Measurements from ENCODE around the gene CTPS1.

CTPS1 gene

DNA sequence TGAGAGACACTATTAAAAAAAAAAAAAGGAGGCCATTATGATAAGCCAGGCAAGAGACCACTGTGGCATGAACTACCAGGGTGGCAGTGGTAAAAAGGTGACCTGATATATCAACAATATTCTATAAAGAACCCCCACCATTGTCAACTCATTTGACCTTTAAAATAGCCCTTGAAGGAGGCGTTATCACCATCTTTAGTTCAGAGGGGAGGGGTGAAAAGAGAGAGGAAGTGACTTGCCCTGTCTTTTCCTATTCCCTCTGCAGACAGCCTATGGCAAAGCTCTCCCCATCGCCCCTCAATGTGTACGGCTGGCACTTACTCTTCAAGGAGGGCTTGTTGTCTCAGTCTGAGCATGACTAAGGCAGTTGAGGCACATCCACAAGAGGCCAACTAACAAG, 53.8 kb downstream of the CTPS1 start:
- no peak overlapping the region for H3K27ac ChIP-seq
- TF ChIP-seq, protein P1, sequence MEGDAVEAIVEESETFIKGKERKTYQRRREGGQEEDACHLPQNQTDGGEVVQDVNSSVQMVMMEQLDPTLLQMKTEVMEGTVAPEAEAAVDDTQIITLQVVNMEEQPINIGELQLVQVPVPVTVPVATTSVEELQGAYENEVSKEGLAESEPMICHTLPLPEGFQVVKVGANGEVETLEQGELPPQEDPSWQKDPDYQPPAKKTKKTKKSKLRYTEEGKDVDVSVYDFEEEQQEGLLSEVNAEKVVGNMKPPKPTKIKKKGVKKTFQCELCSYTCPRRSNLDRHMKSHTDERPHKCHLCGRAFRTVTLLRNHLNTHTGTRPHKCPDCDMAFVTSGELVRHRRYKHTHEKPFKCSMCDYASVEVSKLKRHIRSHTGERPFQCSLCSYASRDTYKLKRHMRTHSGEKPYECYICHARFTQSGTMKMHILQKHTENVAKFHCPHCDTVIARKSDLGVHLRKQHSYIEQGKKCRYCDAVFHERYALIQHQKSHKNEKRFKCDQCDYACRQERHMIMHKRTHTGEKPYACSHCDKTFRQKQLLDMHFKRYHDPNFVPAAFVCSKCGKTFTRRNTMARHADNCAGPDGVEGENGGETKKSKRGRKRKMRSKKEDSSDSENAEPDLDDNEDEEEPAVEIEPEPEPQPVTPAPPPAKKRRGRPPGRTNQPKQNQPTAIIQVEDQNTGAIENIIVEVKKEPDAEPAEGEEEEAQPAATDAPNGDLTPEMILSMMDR (conservative IDR thresholded peaks at IDR 0.05): no peak

GRCh38 chr1:41037116-41037903, 57.8 kb downstream of the CTPS1 start:
- TF ChIP-seq, protein P1 (conservative IDR thresholded peaks at IDR 0.05): no peak
- H3K27ac ChIP-seq: no peak overlapping the region; the same call in 1 of the 2 replicates

DNA sequence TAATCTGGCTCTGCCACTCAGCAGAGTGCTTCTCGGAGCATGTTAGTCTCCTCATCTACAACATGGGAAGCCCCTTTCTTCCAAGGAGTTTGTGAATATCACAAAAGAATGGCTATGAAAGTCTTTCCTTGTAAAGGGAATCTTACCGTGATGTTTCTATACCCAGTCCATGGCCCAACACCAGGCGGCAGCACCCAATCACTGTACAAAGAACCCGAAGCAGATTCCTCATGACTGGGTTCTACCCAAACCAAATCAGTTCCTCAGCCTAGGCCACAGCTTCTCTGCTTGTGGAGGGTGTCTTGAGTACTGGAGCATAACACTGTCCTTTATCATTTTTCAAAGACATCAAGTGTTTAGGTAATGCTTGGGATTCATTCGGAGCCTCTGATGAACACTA, 58.6 kb downstream of the CTPS1 start:
- TF ChIP-seq, protein P1 (conservative IDR thresholded peaks at IDR 0.05): 0 out of 2 replicates have a peak, but pooled peaks have one; percentile 22
- no peak overlapping the region; the same call in 1 of the 2 replicates for H3K27ac ChIP-seq

DNA sequence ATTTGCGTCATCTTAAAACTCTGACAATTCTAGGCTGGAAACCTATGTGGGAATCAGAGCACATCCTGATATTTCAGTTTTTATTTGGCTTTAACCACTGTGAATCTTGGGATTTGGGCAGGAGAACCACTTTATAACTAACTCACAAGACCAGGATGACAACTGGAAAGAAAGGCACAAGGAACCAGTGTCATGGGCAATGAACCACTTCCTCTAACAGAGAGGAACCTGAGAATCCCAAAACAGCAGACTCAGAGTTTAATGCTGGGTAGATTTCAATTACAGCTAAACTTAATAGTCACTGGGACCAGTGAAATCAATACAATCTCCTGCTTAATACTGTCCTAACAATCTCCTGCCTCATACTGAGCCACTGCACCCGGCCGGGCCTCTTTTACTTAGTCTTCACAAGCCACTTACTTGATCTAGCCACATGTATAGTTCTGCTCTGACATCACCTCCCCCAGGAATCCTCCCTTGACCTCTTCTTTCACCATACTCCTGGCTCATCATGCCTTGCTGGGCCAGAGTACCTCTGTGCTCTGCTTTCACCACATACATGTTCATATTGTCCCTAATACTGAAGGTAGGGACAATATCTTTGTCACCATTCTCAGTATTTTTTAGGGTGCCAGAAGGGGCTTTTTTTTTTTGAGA, 62.2 kb downstream of the CTPS1 start:
- peak overlapping the region; percentile 97 for H3K27ac ChIP-seq
- TF ChIP-seq, protein P1 (conservative IDR thresholded peaks at IDR 0.05): no peak

GRCh38 chr1:41044187-41044586, 64.7 kb downstream of the CTPS1 start:
- TF ChIP-seq, protein P1 (conservative IDR thresholded peaks at IDR 0.05): no peak
- peak overlapping the region; percentile 97 for H3K27ac ChIP-seq

- H3K27ac ChIP-seq: peak overlapping the region; percentile 97
- TF ChIP-seq, protein P1 (conservative IDR thresholded peaks at IDR 0.05): no peak
Observed at GRCh38 chr1:41045740-41046139, 66.2 kb downstream of the CTPS1 start.

DNA sequence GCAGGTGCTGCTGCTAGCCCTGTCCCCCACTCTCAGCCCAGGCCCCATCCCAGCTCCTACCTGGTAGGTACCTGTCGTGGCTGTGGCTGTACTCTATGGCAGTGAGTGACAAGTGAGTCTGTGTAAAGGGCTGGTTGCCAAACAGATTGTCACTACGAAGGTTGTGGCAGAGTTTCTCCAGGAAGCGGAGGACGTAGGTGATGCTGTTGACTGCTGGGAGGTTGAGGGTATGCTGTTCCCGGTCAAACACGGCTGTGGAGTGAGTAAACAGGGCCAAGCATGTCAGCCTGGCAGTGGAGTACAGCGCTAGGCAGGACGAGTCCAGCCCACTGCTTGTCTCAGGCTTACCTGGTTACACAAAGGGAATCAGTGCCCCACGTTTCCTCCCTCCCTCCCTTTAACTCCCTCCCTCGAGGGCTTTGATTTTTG, 66.9 kb downstream of the CTPS1 start:
- peak overlapping the region; percentile 97 for H3K27ac ChIP-seq
- TF ChIP-seq, protein P1 (conservative IDR thresholded peaks at IDR 0.05): no peak
